ENCODE measurements around the gene NKG7. TPM values are rescaled to one million over a fixed set of nuclear protein-coding genes. Genes with fewer than 3 reads are reported as not detected.
"Not testable (repeated sequence)": the region's sequence is repeated elsewhere in the genome, so short reads cannot be mapped to it uniquely, and the experiment has no call there.

The NKG7 gene, protein sequence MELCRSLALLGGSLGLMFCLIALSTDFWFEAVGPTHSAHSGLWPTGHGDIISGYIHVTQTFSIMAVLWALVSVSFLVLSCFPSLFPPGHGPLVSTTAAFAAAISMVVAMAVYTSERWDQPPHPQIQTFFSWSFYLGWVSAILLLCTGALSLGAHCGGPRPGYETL
- total RNA-seq = 363 and 379 TPM in 2 replicates

DNA sequence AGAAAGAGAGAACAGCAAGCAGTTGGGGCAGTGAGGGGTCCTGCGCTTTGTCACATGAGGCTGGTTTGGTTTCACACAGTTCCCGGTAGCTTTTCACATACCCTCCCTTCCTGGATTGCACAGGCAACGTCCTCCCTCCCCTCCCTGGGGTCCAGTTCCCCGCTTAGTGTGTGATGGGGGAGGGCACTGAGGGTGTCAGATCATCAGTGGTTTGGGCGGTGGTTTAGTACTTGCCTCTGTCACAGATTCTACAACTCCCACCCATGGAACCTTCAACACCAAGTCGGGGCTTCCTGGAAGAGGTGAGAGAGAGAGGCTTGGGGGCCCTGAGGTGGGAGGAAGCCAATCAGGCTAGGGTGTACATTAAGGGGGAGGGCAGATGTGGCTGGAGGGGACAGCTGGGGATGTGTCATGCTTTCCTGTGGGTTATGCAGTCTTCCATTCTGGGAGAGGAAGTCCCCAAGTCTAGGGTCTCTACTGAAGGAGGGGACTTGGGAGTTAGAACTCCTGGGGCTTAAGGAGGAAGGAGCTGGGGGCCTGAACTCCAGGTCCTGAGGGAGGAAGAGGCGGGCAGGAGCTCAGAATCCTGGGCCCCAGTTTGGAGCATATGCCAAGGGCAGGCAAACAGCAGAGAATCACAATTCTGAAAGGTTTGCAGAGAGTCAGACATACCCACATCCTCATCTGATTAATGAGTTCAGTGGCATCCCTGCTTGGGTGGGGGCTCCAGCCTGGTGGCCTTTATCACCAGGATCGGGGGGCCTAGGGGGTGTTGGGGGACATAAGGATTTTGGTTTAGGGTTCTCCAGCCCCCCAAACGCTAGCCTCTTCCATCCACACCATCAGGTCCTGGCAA is at the start of gene NKG7:
Gene NKG7, minus strand, starts transcription at position 6 of the 856 bp plus-strand sequence. CDS start 119 bp downstream, outside the sequence.
- H3K27me3 Mint-ChIP-seq = no peaks in the 10 kb centered on the region
- peaks cover 8% of the 10 kb centered on the region for H3K9me3 Mint-ChIP-seq
- peak; percentile 90 for DNase-seq
- peak within 1 kb of the TSS; percentile 98 for H3K4me3 Mint-ChIP-seq
- intact Hi-C loops (cut with micrococcal nuclease) = loop anchor here (1.0 kb wide), 2 partner anchors 21 to 68 kb away; no protein-coding TSS in a partner anchor
- H3K36me3 Mint-ChIP-seq (ENCODE audit: low read depth) = peaks cover 30% of the 10 kb centered on the region
- peak within 1 kb of the TSS; percentile 98 for H3K27ac Mint-ChIP-seq
- H3K4me1 Mint-ChIP-seq = peaks cover 70% of the 10 kb centered on the region

DNA sequence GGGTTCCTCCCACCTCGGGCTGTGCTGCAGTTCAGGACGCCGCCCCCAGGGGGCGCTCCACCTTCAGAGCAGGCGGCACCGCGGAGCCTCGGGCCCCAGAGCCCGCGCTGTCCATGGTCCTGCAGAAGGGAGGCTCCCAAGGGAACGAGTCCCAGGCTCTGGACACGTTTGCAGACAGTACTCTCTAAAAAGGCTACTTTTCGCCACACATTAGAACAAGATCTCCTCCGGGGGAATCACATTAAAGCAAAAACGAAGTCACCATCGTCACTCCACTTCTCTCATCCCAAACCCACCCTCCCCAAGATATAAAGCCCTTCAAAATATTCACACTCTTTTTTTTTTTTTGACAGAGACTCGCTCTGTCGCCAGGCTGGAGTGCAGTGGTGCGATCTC is 49.6 kb upstream of the NKG7 start:
- Mint-ChIP-seq H3K4me1 (peaks cover 15% of the 10 kb centered on the region), H3K27me3 (peaks cover 19% of the 10 kb centered on the region), H3K4me3 (peak overlapping the region; percentile 44), H3K27ac (peak overlapping the region; percentile 51), H3K36me3 (ENCODE audit: low read depth) (no peaks in the 10 kb centered on the region), H3K9me3 (peaks cover 2% of the 10 kb centered on the region)
- DNase-seq = peak; percentile 97
- intact Hi-C loops (cut with micrococcal nuclease) = loop anchor here (1.0 to 2.0 kb wide), 3 partner anchors 19 to 235 kb away; no protein-coding TSS in a partner anchor

DNA sequence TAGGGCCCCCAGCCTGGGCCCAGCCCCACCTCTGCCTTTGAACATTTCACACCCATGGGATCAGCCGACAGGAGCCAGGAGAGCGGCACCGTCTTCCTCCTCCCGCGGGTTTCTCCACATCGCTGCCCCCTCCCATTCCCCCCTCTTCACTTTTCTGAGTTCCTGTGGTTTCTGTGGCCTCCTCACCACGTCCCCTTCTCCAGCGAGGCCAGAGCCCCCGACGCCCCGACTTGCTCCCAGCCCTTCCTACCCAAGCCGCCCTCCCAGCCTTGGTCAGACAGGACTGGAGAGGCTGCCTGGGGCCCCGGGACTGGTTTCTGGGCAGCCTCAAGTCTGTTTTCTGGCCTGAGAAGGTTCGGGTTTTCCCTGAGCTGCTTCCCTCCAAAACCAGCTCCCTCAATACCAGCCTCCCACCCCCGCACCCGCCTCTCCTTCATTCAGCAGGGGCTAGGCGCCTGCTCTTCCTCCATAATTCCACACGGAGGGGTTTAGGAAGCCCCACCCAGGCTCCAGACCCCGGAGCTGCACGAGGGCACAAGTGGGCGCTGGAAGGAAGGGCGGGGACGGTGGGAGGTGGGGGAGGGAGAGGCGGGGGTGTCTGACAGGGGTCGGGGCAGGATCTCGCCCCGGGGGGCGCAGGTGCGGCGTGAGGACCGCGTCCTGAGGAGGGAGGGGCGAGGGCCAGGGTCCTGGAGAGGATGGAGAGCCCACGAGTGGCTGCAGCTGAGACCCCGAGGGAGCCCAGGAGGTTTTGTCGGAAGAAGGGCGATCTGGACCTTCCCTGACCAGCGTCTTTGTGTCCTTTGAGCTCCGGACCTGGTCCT is 49.0 kb upstream of the NKG7 start:
- DNase-seq = no peak
- Mint-ChIP-seq H3K4me3 (peak overlapping the region; percentile 44), H3K4me1 (peaks cover 17% of the 10 kb centered on the region), H3K36me3 (ENCODE audit: low read depth) (no peaks in the 10 kb centered on the region), H3K27me3 (peaks cover 19% of the 10 kb centered on the region), H3K27ac (no peak overlapping the region), H3K9me3 (no peaks in the 10 kb centered on the region)
- intact Hi-C loops (cut with micrococcal nuclease) = loop anchor here (1.0 to 2.0 kb wide), 3 partner anchors 19 to 236 kb away; no protein-coding TSS in a partner anchor

DNA sequence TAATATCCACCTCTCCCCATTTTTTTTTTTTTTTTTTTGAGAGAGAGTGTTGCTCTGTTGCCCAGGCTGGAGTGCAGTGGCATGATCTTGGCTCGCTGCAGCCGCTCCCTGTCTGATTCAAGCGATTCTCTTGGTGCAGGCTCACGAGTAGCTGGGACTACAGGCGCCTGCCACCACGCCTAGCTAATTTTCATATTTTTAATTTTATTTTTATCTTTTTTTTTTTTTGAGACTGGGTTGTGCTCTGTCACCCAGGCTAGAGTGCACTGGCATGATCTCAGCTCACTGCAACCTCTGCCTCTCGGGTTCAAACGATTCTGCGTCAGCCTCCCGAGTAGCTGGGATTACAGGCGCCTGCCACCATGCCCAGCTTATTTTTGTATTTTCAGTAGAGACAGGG is 48.1 kb upstream of the NKG7 start:
- H3K4me3 Mint-ChIP-seq; DNase-seq; H3K36me3 Mint-ChIP-seq (ENCODE audit: low read depth); intact Hi-C loops (cut with micrococcal nuclease); H3K9me3 Mint-ChIP-seq; H3K27ac Mint-ChIP-seq: not testable (repeated sequence)
- Mint-ChIP-seq H3K4me1 (peaks cover 17% of the 10 kb centered on the region), H3K27me3 (peaks cover 19% of the 10 kb centered on the region)

DNA sequence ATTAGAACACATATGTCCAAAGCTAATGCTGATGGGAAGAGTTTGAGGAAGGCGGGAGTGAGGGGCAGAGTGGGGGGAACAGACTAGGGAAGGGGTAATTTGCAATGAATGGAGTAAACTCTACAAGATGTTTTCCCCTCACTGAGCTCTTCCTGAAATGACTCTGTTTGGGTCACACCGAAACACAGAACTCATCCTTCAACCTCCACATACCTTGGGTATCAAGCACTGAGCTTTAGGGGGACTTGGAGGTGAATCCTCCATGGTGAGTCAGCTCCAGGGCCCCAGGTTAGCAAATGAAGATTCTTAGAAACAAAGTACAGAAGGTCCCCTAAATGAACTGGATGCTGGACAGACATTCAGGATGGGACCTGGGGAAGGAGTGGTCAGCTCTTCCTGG is 46.3 kb upstream of the NKG7 start:
- no peak overlapping the region for H3K4me3 Mint-ChIP-seq
- no peaks in the 10 kb centered on the region for H3K36me3 Mint-ChIP-seq (ENCODE audit: low read depth)
- H3K9me3 Mint-ChIP-seq = no peaks in the 10 kb centered on the region
- peaks cover 19% of the 10 kb centered on the region for H3K27me3 Mint-ChIP-seq
- H3K27ac Mint-ChIP-seq = peak overlapping the region; percentile 16
- DNase-seq = no peak
- peaks cover 16% of the 10 kb centered on the region for H3K4me1 Mint-ChIP-seq
- intact Hi-C loops (cut with micrococcal nuclease) = no loop called here

DNA sequence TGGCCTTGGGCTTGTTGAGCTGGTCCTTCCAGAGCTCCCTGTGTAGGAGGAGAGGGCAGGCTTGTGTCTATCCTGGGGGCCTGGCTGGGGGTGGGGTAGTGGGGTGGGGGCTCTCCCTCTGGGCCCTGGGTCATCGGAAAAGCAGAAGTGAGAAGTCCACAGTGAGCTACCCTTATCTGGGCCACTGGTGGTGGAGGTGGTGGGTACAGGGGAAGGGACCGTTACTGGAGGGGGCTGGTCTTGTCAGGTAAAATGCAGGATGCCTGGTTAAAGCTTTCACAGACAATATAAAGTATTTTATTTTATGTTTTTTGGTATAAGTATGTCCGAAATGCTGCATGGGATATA is 45.3 kb upstream of the NKG7 start:
- DNase-seq = no peak
- intact Hi-C loops (cut with micrococcal nuclease) = loop anchor here (1.0 kb wide), 1 partner anchor 220 kb away; no protein-coding TSS in a partner anchor
- H3K4me1 Mint-ChIP-seq = peaks cover 16% of the 10 kb centered on the region
- no peaks in the 10 kb centered on the region for H3K36me3 Mint-ChIP-seq (ENCODE audit: low read depth)
- H3K4me3 Mint-ChIP-seq = peak overlapping the region; percentile 63
- peak overlapping the region; percentile 60 for H3K27ac Mint-ChIP-seq
- no peaks in the 10 kb centered on the region for H3K9me3 Mint-ChIP-seq
- peaks cover 17% of the 10 kb centered on the region for H3K27me3 Mint-ChIP-seq

DNA sequence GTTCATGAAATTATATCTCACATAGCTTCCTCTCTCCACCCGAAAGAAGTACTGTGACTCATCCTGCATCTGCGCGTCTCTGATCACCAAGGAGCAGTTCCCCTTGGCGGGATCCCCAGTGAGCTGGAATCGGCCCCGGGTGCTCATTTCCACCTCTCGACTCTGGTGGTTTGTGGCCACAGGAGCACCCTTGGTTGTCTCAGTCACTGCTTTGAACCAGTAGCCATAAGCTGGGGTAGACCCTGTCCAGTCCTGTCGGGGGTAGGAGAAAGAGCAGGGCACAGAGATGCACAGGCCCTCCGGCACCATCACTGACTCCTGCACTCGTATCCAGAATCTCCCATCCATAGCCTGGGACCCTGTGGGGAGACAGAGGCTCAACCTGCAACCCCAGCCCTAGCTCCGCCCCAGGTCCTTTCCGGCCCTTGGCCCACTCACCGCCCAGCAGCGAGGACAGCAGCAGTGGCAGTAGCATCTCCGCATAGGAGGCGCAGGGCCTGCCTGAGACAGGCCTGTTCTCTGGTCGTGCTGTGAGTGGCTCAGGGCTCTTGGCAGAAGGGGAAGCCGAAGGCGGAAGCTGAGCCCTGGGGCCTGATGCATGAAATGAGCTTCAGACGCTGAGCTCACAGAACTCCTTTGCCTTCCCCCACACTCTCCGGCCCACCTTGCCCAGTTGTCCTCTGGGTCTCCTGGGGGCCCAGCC is 44.8 kb upstream of the NKG7 start, which contains the start of gene SIGLEC10:
Gene SIGLEC10, minus strand, starts transcription at position 536 of the 703 bp plus-strand sequence. Its CDS starts 61 bp downstream, at position 475.
- peak; percentile 70 for DNase-seq
- no peaks in the 10 kb centered on the region for H3K36me3 Mint-ChIP-seq (ENCODE audit: low read depth)
- intact Hi-C loops (cut with micrococcal nuclease) = loop anchor here (1.0 kb wide), 1 partner anchor 220 kb away; no protein-coding TSS in a partner anchor
- peaks cover 16% of the 10 kb centered on the region for H3K4me1 Mint-ChIP-seq
- peaks cover 17% of the 10 kb centered on the region for H3K27me3 Mint-ChIP-seq
- no peaks in the 10 kb centered on the region for H3K9me3 Mint-ChIP-seq
- H3K4me3 Mint-ChIP-seq = peak within 1 kb of the TSS; percentile 63
- H3K27ac Mint-ChIP-seq = peak within 1 kb of the TSS; percentile 60

DNA sequence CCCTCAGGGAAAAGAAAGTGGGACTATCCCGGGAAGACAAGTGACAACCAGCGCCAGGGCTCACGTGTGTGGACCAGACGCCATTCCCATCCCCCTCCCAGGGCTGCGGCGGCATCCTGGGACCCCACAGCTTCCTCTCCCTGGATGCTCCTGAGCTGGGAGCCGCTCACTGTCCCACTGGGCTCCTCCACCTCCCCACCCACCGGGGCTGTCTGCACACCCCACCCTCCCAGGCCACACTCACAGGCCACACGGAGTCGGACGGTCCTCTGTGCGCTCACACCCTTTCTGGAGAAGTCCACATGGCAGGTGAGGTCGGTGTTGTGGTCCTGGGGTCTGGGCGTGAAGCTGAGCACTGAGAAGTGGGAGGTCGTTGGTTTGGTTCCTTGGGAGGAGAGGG is 44.0 kb upstream of the NKG7 start:
- intact Hi-C loops (cut with micrococcal nuclease); DNase-seq; H3K9me3 Mint-ChIP-seq; H3K36me3 Mint-ChIP-seq (ENCODE audit: low read depth); H3K27ac Mint-ChIP-seq; H3K4me3 Mint-ChIP-seq: not testable (repeated sequence)
- peaks cover 12% of the 10 kb centered on the region for H3K4me1 Mint-ChIP-seq
- peaks cover 14% of the 10 kb centered on the region for H3K27me3 Mint-ChIP-seq

DNA sequence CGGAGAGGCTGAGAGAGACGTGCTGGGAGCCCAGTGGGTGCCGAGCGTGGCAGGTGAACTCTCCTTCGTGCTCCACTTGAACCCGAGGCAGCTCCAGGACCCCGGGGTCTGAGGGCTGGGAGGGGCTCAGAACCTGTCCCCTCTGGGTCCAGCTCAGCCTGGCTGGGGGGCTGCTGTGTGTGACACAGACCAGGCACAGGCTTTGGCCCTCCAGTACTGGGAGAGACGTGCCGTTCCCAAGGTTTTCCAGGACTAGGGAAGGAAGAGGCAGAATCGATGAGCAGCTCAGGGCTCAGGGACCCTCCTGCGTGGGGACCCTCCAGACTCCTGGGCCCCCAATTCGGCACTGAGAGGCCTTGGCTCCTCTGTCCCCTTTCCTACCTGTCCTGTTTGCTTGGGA is 42.7 kb upstream of the NKG7 start:
- H3K36me3 Mint-ChIP-seq (ENCODE audit: low read depth) = no peaks in the 10 kb centered on the region
- no peak overlapping the region for H3K27ac Mint-ChIP-seq
- intact Hi-C loops (cut with micrococcal nuclease) = no loop called here
- DNase-seq = no peak
- H3K9me3 Mint-ChIP-seq = no peaks in the 10 kb centered on the region
- H3K27me3 Mint-ChIP-seq = peaks cover 8% of the 10 kb centered on the region
- H3K4me3 Mint-ChIP-seq = no peak overlapping the region
- H3K4me1 Mint-ChIP-seq = peaks cover 10% of the 10 kb centered on the region

DNA sequence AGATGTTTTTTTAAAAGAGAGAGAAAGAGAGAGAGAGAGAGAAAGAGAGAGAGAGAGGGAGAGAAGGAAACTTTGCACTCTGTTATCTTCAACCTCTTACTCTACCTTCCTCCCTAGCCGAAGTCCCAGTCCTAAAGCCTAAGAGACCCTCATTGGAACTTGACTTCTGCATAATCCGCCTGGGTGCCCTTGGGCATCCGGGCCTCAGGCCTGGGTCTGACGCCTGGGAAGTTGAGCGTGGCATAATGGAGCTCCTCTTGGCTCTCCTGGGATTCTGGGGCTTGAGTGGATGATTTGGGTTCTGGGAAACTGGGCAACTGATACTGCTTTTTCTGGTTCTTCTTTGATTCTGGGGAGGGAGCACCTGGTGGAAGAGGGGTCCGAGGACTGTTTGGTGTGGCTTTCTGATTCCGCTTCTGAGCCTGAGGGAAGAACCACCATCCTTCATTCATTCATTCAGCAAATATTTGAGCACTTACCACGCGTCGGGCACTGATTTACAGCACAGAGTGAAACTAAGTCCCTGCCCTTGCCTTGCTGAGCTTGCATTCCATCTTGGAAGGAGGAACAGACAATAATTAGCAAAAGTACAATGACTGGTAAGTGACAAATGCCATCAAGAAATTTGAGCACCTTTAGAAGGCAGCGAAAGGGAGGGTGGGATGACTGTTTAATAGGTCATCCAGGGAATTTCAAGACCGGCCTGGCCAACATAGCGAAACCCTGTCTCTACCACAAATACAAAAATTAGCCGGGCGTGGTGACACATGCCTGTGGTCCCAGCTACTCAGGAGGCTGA is 38.7 kb upstream of the NKG7 start:
- no peak for DNase-seq
- Mint-ChIP-seq H3K9me3 (no peaks in the 10 kb centered on the region), H3K4me3 (no peak overlapping the region), H3K4me1 (peaks cover 7% of the 10 kb centered on the region), H3K27ac (peak overlapping the region; percentile 56), H3K36me3 (ENCODE audit: low read depth) (no peaks in the 10 kb centered on the region), H3K27me3 (no peaks in the 10 kb centered on the region)
- intact Hi-C loops (cut with micrococcal nuclease) = no loop called here

DNA sequence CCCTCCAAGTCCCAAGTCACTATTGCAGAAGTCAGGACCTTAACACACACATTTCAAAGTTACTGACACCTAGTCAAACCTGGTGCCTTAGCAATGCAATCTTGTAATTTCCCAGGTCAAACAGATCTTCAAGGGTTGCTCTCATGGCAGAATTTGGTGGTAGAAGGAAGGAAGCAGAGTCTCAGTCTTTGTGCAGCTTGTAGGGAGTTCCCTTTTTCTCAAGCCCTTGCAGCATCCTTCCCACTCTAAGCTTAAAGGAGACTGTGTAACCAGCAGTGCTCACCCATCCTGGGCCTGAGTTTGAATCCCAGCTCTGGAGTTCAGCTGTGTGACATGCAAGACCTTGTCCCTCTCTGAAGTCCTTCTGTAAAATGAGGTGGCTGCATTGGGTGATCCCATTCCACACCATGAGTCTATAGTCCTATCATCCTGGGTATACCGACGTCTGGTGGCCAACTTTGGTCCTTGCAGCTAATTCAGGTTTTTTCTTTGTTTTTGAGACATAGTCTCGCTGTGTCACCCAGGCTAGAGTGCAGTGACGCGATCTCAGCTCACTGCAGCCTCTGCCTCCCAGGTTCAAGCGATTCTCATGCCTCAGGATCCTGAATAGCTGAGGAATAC is 35.2 kb upstream of the NKG7 start:
- H3K27me3 Mint-ChIP-seq = no peaks in the 10 kb centered on the region
- DNase-seq = peak; percentile 79
- intact Hi-C loops (cut with micrococcal nuclease) = loop anchor here (1.0 kb wide), 1 partner anchor 68 kb away; no protein-coding TSS in a partner anchor
- peaks cover 7% of the 10 kb centered on the region for H3K4me1 Mint-ChIP-seq
- H3K36me3 Mint-ChIP-seq (ENCODE audit: low read depth) = no peaks in the 10 kb centered on the region
- H3K9me3 Mint-ChIP-seq = no peaks in the 10 kb centered on the region
- H3K27ac Mint-ChIP-seq = no peak overlapping the region
- H3K4me3 Mint-ChIP-seq = no peak overlapping the region

DNA sequence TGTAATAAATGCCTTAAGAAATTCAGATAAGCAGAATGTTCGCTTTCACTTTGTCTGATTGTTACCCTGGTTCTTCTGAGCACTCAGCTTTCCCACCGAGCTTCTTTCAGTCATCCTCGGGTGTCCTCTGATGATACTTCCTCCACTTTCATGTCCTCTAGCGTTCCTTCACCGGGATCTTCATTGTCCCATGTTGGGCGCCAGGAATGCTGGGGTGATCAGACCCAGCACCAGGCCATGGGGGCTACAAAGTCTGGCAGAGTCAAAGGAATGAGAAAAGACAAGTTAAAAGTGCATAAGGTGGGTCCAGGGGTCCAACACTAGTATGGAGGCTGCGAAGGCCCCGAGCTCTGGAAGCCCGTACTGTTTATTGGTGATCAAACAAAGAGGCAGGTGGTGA is 29.7 kb upstream of the NKG7 start:
- no peak overlapping the region for H3K27ac Mint-ChIP-seq
- no peaks in the 10 kb centered on the region for H3K9me3 Mint-ChIP-seq
- no peaks in the 10 kb centered on the region for H3K27me3 Mint-ChIP-seq
- intact Hi-C loops (cut with micrococcal nuclease) = no loop called here
- H3K4me3 Mint-ChIP-seq = no peak overlapping the region
- peaks cover 2% of the 10 kb centered on the region for H3K36me3 Mint-ChIP-seq (ENCODE audit: low read depth)
- DNase-seq = no peak
- H3K4me1 Mint-ChIP-seq = peaks cover 11% of the 10 kb centered on the region

All from activated CD4-positive, alpha-beta T cell treated with anti-CD3 and anti-CD28 coated beads, Interleukin-2, amount 10 ng/mL, durations not matched to agents 24 days and 14 days (primary cell).